Hepatic stellate cell (primary cell): ENCODE results near the gene PON3.

Source experiments
- DNase-seq: peaks from one replicate; pipeline ENCODE4 v3.0.0; 2011; ENCODE audit warnings: low spot score

PON3 gene

GRCh38 chr7:95396136-95397032, at the start of gene PON3:
PON3 (minus strand) TSS chr7:95396375; CDS start chr7:95396350, 25 bp downstream.
- no peak for DNase-seq

- no peak for DNase-seq
These were observed 48.6 kb upstream of the PON3 start for GRCh38 chr7:95444796-95445195.

GRCh38 chr7:95441042-95441823, 45.1 kb upstream of the PON3 start:
- no peak for DNase-seq

- DNase-seq, result no peak
These were observed 44.3 kb upstream of the PON3 start for GRCh38 chr7:95440394-95441038.

- DNase-seq, result no peak
These were observed 40.2 kb upstream of the PON3 start for GRCh38 chr7:95436407-95436806.

- no peak for DNase-seq
These were observed 39.2 kb upstream of the PON3 start for GRCh38 chr7:95435422-95435780.

- DNase-seq, result peak; percentile 75
These were observed 38.6 kb upstream of the PON3 start, which contains the start of gene PON2 for GRCh38 chr7:95434557-95435421. PON2 (minus strand) TSS chr7:95435028; CDS start chr7:95434951, 77 bp downstream.

- no peak for DNase-seq
These were observed 37.9 kb upstream of the PON3 start for GRCh38 chr7:95433952-95434556.

GRCh38 chr7:95433129-95433528, 37.0 kb upstream of the PON3 start:
- DNase-seq, result no peak

- DNase-seq, result no peak
These were observed 36.4 kb upstream of the PON3 start for GRCh38 chr7:95432606-95433005.

GRCh38 chr7:95430864-95431263, 34.7 kb upstream of the PON3 start:
- DNase-seq, result no peak

- DNase-seq, result no peak
These were observed 33.2 kb upstream of the PON3 start for GRCh38 chr7:95429241-95429990.

- DNase-seq, result no peak
These were observed 31.8 kb upstream of the PON3 start for GRCh38 chr7:95427914-95428516.

- DNase-seq, result no peak
These were observed 31.0 kb upstream of the PON3 start for GRCh38 chr7:95427166-95427565.

- no peak for DNase-seq
These were observed 29.5 kb upstream of the PON3 start for GRCh38 chr7:95425694-95426093.

- DNase-seq, result no peak
These were observed 28.5 kb upstream of the PON3 start for GRCh38 chr7:95424716-95425115.

GRCh38 chr7:95421847-95422444, 25.8 kb upstream of the PON3 start:
- no peak for DNase-seq

GRCh38 chr7:95421000-95421846, 25.0 kb upstream of the PON3 start:
- no peak for DNase-seq

GRCh38 chr7:95412075-95412474, 15.9 kb upstream of the PON3 start:
- no peak for DNase-seq
